GM23338 (cell line): ENCODE measurements around the gene DBF4B. TPM values are rescaled to one million over a fixed set of nuclear protein-coding genes. Genes with fewer than 3 reads are reported as not detected.

ENCODE experiments used
- ATAC-seq: fragments of 200-7000 bp; cut with Tn5 transposase; 3 replicates; pipeline ENCODE4 v1.9.1; 2020
- DNase-seq: peaks from one replicate; pipeline ENCODE4 v3.0.0-alpha.2; 2015; ENCODE audit warnings: low spot score
- H2AFZ ChIP-seq: fragments of 200-600 bp; sonication (generic); 2 replicates; pipeline ENCODE4 v1.8.0; 2016; ENCODE audit warnings: antibody characterized with exemption, mild to moderate bottlenecking, moderate library complexity
- H3F3A ChIP-seq: fragments of 200-600 bp; sonication (generic); replicated peaks from 2 replicates; pipeline ENCODE4 v1.8.0; 2017; ENCODE audit warnings: antibody characterized with exemption, mixed run types, low read depth
- H3K27ac ChIP-seq: fragments of 200-600 bp; sonication (generic); 2 replicates; pipeline ENCODE4 v1.6.1; 2016; ENCODE audit warnings: low read depth
- H3K27me3 ChIP-seq: fragments of 200-600 bp; sonication (generic); 2 replicates; pipeline ENCODE4 v1.8.0; 2016; ENCODE audit warnings: mild to moderate bottlenecking, mixed run types, moderate library complexity; ENCODE audit not compliant: insufficient read depth
- H3K36me3 ChIP-seq: fragments of 200-600 bp; sonication (generic); 2 replicates; pipeline ENCODE4 v1.8.0; 2016; ENCODE audit warnings: mild to moderate bottlenecking; ENCODE audit not compliant: insufficient read depth
- H3K4me1 ChIP-seq: fragments of 200-600 bp; sonication (generic); 2 replicates; pipeline ENCODE4 v1.8.0; 2016; ENCODE audit warnings: mild to moderate bottlenecking, moderate library complexity; ENCODE audit not compliant: insufficient read depth
- H3K4me2 ChIP-seq: fragments of 200-600 bp; sonication (generic); 2 replicates; pipeline ENCODE4 v1.7.1; 2017; ENCODE audit warnings: mixed run types
- H3K4me3 ChIP-seq: fragments of 200-600 bp; sonication (generic); 2 replicates; pipeline ENCODE4 v1.6.1; 2016; ENCODE audit warnings: mixed run types
- H3K79me2 ChIP-seq: fragments of 200-600 bp; sonication (generic); replicated peaks from 2 replicates; pipeline ENCODE4 v1.8.0; 2017; ENCODE audit warnings: mild to moderate bottlenecking; ENCODE audit not compliant: insufficient read depth
- H3K9me2 ChIP-seq: fragments of 200-600 bp; sonication (generic); 2 replicates; pipeline ENCODE4 v1.8.0; 2017; ENCODE audit not compliant: insufficient read depth
- H4K20me1 ChIP-seq: fragments of 200-600 bp; sonication (generic); replicated peaks from 2 replicates; pipeline ENCODE4 v1.8.0; 2017; ENCODE audit warnings: mild to moderate bottlenecking; ENCODE audit not compliant: insufficient read depth
- H3K27ac Mint-ChIP-seq: 2 replicates; pipeline ENCODE4 v1.8.0; 2020; ENCODE audit warnings: inconsistent platforms, mild to moderate bottlenecking, moderate library complexity, mixed read lengths
- H3K27me3 Mint-ChIP-seq: 3 replicates; pipeline ENCODE4 v1.8.0; 2022; ENCODE audit warnings: low read depth, mild to moderate bottlenecking, moderate library complexity, mixed read lengths, inconsistent platforms; ENCODE audit not compliant: insufficient read depth, poor library complexity
- H3K36me3 Mint-ChIP-seq: 3 replicates; pipeline ENCODE4 v1.8.0; 2021; ENCODE audit warnings: low read depth, mild to moderate bottlenecking, inconsistent platforms, moderate library complexity, mixed read lengths
- H3K4me1 Mint-ChIP-seq: 3 replicates; pipeline ENCODE4 v1.8.0; 2020; ENCODE audit warnings: mild to moderate bottlenecking, inconsistent platforms, mixed read lengths
- H3K4me3 Mint-ChIP-seq: 3 replicates; pipeline ENCODE4 v1.8.0; 2021; ENCODE audit warnings: moderate library complexity, mild to moderate bottlenecking, inconsistent platforms, mixed read lengths
- H3K9me3 Mint-ChIP-seq: 3 replicates; pipeline ENCODE4 v1.8.0; 2020; ENCODE audit warnings: moderate library complexity, mild to moderate bottlenecking, inconsistent platforms, mixed read lengths
- CREB1 ChIP-seq: fragments of 250-450 bp; sonication (Bioruptor Pico); IDR thresholded peaks from 2 replicates; pipeline ENCODE4 v1.5.0; 2020; ENCODE audit warnings: low read depth, mild to moderate bottlenecking, moderate library complexity
- EZH2 ChIP-seq: fragments of 200-600 bp; sonication (generic); IDR thresholded peaks from one replicate; pipeline ENCODE4 v1.8.0; 2017; ENCODE audit warnings: antibody characterized with exemption, mild to moderate bottlenecking, low read depth; ENCODE audit not compliant: unreplicated experiment
- EZH2phosphoT487 ChIP-seq: fragments of 200-600 bp; sonication (generic); IDR thresholded peaks from one replicate; pipeline ENCODE4 v1.8.1; 2018; ENCODE audit warnings: antibody characterized with exemption; ENCODE audit not compliant: unreplicated experiment
- JUNB ChIP-seq: IDR thresholded peaks from one replicate; pipeline ENCODE4 v1.6.1; 2016; ENCODE audit warnings: antibody characterized with exemption; ENCODE audit not compliant: unreplicated experiment
- NANOG ChIP-seq: IDR thresholded peaks from 2 replicates; pipeline ENCODE4 v1.6.1; 2016; ENCODE audit warnings: antibody characterized with exemption, borderline replicate concordance
- POLR2AphosphoS5 ChIP-seq: IDR thresholded peaks from 2 replicates; pipeline ENCODE4 v1.6.1; 2016; ENCODE audit warnings: antibody characterized with exemption, low read depth
- STAT1 ChIP-seq: IDR thresholded peaks from one replicate; pipeline ENCODE4 v1.6.1; 2016; ENCODE audit warnings: antibody characterized with exemption; ENCODE audit not compliant: unreplicated experiment
- ZNF114 ChIP-seq: fragments of 250-450 bp; sonication (Bioruptor Pico); IDR thresholded peaks from 2 replicates; pipeline ENCODE4 v1.5.0; 2020; ENCODE audit warnings: mild to moderate bottlenecking, moderate library complexity
- ZNF331 ChIP-seq: fragments of 250-450 bp; sonication (Bioruptor Pico); IDR thresholded peaks from 2 replicates; pipeline ENCODE4 v1.5.0; 2020; ENCODE audit warnings: low read depth, mild to moderate bottlenecking, moderate library complexity
- polyA plus RNA-seq: library from polyadenylated mRNA; unstranded; fragments of >200 nt; fragmentation: Nextera tagmentation; extraction: Ambion mirVana; gene quantifications from 2 replicates; pipeline ENCODE4 v1.2.1, GENCODE V29; 2016
- total RNA-seq: library from RNA; depleted of rRNA; stranded (reverse); fragments of >200 nt; shearing (Covaris generic); gene quantifications from 2 replicates; pipeline ENCODE4 v1.2.3, GENCODE V29; 2014
- TF ChIP-seq, protein P1 (sequence below), 2 experiments: fragments of 200-600 bp in 1 of 2; sonication (generic) in 1 of 2; conservative IDR thresholded peaks; 2 replicates each; pipeline versions ENCODE4 v1.5.1 to v1.6.1; 2016 to 2017; ENCODE audit warnings: antibody characterized with exemption in 2 of 2, low read depth in 2 of 2, mild to moderate bottlenecking in 2 of 2, moderate library complexity in 1 of 2
- TF ChIP-seq, protein P2 (sequence below): IDR thresholded peaks from 2 replicates; pipeline ENCODE4 v1.6.1; 2016; ENCODE audit warnings: antibody characterized with exemption
- TF ChIP-seq, protein P3 (sequence below): fragments of 250-450 bp; sonication (Bioruptor Pico); IDR thresholded peaks from 2 replicates; pipeline ENCODE4 v1.5.0; 2020; ENCODE audit warnings: mild to moderate bottlenecking, moderate library complexity
- TF ChIP-seq, protein P4 (sequence below): IDR thresholded peaks from one replicate; pipeline ENCODE4 v1.6.1; 2018; ENCODE audit warnings: antibody characterized with exemption; ENCODE audit not compliant: unreplicated experiment

DBF4B gene
- total and polyA plus RNA-seq, 2 experiments from 2014 or later, result 9.9 to 16.4 TPM

DNA sequence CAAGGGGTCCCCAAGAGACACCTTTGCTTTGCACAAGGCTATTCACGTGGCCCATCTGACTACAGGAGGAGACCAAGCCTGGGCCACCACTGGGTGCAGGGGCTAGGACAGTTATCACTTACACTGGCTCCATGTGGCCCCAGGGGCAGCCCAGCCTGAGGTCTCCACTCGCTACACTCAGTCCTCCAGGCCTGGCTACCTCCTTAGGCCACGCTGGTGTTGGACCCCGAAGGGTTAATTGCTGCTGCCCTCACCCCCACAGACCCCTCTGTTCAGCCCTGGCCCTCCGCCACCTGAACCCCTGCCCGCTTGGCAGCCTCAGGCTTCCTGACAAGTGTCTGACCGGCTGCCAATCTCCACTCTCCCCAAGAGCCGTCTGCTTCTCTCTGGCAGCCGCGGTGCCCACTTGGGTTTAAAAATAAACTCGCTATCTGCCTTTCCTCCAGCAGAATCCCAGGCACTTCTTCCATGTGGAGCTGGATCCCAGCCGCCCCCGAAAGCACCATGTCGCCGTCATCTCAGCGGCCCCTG lies 78.2 kb downstream of the DBF4B start:
- ATAC-seq, result no peak
- Histone ChIP-seq H3K9me2 (no peaks in the 10 kb centered on the region), H3F3A (0 out of 2 replicates have a peak, but pooled peaks cover 4% of the 10 kb centered on the region), H3K4me2 (no peak overlapping the region), H3K4me1 (peaks cover 13% of the 10 kb centered on the region), H2AFZ (no peak overlapping the region), H3K36me3 (no peaks in the 10 kb centered on the region), H3K79me2 (no peaks in the 10 kb centered on the region), H3K4me3 (no peak overlapping the region), H4K20me1 (no peaks in the 10 kb centered on the region), H3K27me3 (no peaks in the 10 kb centered on the region), H3K27ac (no peak overlapping the region)
- DNase-seq, result no peak
- H3K27ac Mint-ChIP-seq, result no peak overlapping the region
- H3K9me3 Mint-ChIP-seq, result no peaks in the 10 kb centered on the region
- H3K36me3 Mint-ChIP-seq, result no peaks in the 10 kb centered on the region
- peaks cover 21% of the 10 kb centered on the region for H3K4me1 Mint-ChIP-seq
- H3K27me3 Mint-ChIP-seq, result peaks cover 9% of the 10 kb centered on the region
- no peak overlapping the region for H3K4me3 Mint-ChIP-seq
- TF ChIP-seq CREB1 (CRISPR knock-in tag) (no peak), JUNB (no peak), NANOG (no peak), STAT1 (no peak), EZH2phosphoT487 (no peak), EZH2 (no peak), POLR2AphosphoS5 (no peak), ZNF114 (CRISPR knock-in tag) (no peak), ZNF331 (CRISPR knock-in tag) (no peak)
- TF ChIP-seq, protein P1, sequence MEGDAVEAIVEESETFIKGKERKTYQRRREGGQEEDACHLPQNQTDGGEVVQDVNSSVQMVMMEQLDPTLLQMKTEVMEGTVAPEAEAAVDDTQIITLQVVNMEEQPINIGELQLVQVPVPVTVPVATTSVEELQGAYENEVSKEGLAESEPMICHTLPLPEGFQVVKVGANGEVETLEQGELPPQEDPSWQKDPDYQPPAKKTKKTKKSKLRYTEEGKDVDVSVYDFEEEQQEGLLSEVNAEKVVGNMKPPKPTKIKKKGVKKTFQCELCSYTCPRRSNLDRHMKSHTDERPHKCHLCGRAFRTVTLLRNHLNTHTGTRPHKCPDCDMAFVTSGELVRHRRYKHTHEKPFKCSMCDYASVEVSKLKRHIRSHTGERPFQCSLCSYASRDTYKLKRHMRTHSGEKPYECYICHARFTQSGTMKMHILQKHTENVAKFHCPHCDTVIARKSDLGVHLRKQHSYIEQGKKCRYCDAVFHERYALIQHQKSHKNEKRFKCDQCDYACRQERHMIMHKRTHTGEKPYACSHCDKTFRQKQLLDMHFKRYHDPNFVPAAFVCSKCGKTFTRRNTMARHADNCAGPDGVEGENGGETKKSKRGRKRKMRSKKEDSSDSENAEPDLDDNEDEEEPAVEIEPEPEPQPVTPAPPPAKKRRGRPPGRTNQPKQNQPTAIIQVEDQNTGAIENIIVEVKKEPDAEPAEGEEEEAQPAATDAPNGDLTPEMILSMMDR (conservative IDR thresholded peaks at IDR 0.05; ENCODE audit: low read depth in 2 of 2), result no peak
- TF ChIP-seq, protein P2, sequence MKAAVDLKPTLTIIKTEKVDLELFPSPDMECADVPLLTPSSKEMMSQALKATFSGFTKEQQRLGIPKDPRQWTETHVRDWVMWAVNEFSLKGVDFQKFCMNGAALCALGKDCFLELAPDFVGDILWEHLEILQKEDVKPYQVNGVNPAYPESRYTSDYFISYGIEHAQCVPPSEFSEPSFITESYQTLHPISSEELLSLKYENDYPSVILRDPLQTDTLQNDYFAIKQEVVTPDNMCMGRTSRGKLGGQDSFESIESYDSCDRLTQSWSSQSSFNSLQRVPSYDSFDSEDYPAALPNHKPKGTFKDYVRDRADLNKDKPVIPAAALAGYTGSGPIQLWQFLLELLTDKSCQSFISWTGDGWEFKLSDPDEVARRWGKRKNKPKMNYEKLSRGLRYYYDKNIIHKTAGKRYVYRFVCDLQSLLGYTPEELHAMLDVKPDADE, result no peak
- TF ChIP-seq, protein P3, sequence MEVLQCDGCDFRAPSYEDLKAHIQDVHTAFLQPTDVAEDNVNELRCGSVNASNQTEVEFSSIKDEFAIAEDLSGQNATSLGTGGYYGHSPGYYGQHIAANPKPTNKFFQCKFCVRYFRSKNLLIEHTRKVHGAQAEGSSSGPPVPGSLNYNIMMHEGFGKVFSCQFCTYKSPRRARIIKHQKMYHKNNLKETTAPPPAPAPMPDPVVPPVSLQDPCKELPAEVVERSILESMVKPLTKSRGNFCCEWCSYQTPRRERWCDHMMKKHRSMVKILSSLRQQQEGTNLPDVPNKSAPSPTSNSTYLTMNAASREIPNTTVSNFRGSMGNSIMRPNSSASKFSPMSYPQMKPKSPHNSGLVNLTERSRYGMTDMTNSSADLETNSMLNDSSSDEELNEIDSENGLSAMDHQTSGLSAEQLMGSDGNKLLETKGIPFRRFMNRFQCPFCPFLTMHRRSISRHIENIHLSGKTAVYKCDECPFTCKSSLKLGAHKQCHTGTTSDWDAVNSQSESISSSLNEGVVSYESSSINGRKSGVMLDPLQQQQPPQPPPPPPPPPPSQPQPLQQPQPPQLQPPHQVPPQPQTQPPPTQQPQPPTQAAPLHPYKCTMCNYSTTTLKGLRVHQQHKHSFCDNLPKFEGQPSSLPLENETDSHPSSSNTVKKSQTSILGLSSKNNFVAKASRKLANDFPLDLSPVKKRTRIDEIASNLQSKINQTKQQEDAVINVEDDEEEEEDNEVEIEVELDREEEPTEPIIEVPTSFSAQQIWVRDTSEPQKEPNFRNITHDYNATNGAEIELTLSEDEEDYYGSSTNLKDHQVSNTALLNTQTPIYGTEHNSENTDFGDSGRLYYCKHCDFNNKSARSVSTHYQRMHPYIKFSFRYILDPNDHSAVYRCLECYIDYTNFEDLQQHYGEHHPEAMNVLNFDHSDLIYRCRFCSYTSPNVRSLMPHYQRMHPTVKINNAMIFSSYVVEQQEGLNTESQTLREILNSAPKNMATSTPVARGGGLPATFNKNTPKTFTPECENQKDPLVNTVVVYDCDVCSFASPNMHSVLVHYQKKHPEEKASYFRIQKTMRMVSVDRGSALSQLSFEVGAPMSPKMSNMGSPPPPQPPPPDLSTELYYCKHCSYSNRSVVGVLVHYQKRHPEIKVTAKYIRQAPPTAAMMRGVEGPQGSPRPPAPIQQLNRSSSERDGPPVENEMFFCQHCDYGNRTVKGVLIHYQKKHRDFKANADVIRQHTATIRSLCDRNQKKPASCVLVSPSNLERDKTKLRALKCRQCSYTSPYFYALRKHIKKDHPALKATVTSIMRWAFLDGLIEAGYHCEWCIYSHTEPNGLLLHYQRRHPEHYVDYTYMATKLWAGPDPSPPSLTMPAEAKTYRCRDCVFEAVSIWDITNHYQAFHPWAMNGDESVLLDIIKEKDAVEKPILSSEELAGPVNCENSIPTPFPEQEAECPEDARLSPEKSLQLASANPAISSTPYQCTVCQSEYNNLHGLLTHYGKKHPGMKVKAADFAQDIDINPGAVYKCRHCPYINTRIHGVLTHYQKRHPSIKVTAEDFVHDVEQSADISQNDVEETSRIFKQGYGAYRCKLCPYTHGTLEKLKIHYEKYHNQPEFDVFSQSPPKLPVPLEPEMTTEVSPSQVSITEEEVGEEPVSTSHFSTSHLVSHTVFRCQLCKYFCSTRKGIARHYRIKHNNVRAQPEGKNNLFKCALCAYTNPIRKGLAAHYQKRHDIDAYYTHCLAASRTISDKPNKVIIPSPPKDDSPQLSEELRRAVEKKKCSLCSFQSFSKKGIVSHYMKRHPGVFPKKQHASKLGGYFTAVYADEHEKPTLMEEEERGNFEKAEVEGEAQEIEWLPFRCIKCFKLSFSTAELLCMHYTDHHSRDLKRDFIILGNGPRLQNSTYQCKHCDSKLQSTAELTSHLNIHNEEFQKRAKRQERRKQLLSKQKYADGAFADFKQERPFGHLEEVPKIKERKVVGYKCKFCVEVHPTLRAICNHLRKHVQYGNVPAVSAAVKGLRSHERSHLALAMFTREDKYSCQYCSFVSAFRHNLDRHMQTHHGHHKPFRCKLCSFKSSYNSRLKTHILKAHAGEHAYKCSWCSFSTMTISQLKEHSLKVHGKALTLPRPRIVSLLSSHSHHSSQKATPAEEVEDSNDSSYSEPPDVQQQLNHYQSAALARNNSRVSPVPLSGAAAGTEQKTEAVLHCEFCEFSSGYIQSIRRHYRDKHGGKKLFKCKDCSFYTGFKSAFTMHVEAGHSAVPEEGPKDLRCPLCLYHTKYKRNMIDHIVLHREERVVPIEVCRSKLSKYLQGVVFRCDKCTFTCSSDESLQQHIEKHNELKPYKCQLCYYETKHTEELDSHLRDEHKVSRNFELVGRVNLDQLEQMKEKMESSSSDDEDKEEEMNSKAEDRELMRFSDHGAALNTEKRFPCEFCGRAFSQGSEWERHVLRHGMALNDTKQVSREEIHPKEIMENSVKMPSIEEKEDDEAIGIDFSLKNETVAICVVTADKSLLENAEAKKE (CRISPR knock-in tag), result no peak
- TF ChIP-seq, protein P4, sequence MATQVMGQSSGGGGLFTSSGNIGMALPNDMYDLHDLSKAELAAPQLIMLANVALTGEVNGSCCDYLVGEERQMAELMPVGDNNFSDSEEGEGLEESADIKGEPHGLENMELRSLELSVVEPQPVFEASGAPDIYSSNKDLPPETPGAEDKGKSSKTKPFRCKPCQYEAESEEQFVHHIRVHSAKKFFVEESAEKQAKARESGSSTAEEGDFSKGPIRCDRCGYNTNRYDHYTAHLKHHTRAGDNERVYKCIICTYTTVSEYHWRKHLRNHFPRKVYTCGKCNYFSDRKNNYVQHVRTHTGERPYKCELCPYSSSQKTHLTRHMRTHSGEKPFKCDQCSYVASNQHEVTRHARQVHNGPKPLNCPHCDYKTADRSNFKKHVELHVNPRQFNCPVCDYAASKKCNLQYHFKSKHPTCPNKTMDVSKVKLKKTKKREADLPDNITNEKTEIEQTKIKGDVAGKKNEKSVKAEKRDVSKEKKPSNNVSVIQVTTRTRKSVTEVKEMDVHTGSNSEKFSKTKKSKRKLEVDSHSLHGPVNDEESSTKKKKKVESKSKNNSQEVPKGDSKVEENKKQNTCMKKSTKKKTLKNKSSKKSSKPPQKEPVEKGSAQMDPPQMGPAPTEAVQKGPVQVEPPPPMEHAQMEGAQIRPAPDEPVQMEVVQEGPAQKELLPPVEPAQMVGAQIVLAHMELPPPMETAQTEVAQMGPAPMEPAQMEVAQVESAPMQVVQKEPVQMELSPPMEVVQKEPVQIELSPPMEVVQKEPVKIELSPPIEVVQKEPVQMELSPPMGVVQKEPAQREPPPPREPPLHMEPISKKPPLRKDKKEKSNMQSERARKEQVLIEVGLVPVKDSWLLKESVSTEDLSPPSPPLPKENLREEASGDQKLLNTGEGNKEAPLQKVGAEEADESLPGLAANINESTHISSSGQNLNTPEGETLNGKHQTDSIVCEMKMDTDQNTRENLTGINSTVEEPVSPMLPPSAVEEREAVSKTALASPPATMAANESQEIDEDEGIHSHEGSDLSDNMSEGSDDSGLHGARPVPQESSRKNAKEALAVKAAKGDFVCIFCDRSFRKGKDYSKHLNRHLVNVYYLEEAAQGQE, result no peak
